K562 (cell line): Measurements from ENCODE around the gene EFHC1. TPM values are rescaled to one million over a fixed set of nuclear protein-coding genes. Genes with fewer than 3 reads are reported as not detected.

Source experiments
- ATAC-seq: fragments of 200-7000 bp; cut with Tn5 transposase; 3 replicates; pipeline ENCODE4 v1.9.1; 2020; ENCODE audit warnings: moderate library complexity
- BruUV-seq: library from RNA; stranded (reverse); fragments of 400-500 nt; replicated peaks from 2 replicates; lab custom pipeline; 2021; lab: Mats Ljungman, UMichigan
- CTCF ChIA-PET: fragments of 300-600 bp; formaldehyde crosslinking; extraction: SDS; loops from one replicate; lab custom pipeline; 2021; ENCODE audit warnings: low intra/inter-chr PET ratio; lab: Yijun Ruan, JAX
- POLR2A ChIA-PET: fragments of 300-600, 350-650 bp; sonication (Branson Sonifier 250); formaldehyde crosslinking; extraction: SDS; loops from one replicate; lab custom pipeline; 2021; ENCODE audit warnings: antibody characterized with exemption, inconsistent platforms; lab: Yijun Ruan, JAX
- DNase-seq, 4 experiments: peaks; one replicate each; pipeline versions ENCODE4 v3.0.0 to v3.0.0-alpha.2; 2011 to 2018; ENCODE audit warnings: low spot score in 3 of 4, mixed read lengths in 3 of 4; ENCODE audit errors: extremely low read depth in 1 of 4
- FAIRE-seq: peaks from 2 replicates; lab custom pipeline; 2011; peaks lifted over from hg19 to GRCh38; lab: Jason Lieb, UNC
- H2AFZ ChIP-seq: 2 replicates; pipeline ENCODE4 v1.6.0; 2011; ENCODE audit warnings: low read depth, low read length, control low read depth, inconsistent platforms
- H3K27ac ChIP-seq: fragments of 200-600 bp; 3 replicates; pipeline ENCODE4 v1.8.0; 2011; ENCODE audit warnings: low read depth, mild to moderate bottlenecking, control low read depth, inconsistent platforms, low read length, moderate library complexity, mixed read lengths; ENCODE audit errors: extremely low read depth
- H3K27me3 ChIP-seq, 2 experiments: fragments of 300-600 bp in 1 of 2; 2 replicates in 1 of 2; 3 replicates in 1 of 2; pipeline versions ENCODE4 v1.6.0 to v1.8.0; 2011; ENCODE audit warnings: inconsistent platforms in 2 of 2, low read length in 2 of 2, mild to moderate bottlenecking in 1 of 2, mixed read lengths in 1 of 2, moderate library complexity in 1 of 2; ENCODE audit not compliant: control insufficient read depth in 2 of 2, insufficient read depth in 2 of 2
- H3K36me3 ChIP-seq: fragments of 300-600 bp; 3 replicates; pipeline ENCODE4 v1.8.0; 2011; ENCODE audit warnings: mild to moderate bottlenecking, low read length, inconsistent platforms; ENCODE audit not compliant: control insufficient read depth, insufficient read depth
- H3K4me1 ChIP-seq, 2 experiments: fragments of 200-600 bp in 1 of 2; replicated peaks in 1 of 2; 2 replicates in 1 of 2; 3 replicates in 1 of 2; pipeline versions ENCODE4 v1.5.1 to v1.8.0; 2011; ENCODE audit warnings: inconsistent platforms in 2 of 2, low read length in 2 of 2, mild to moderate bottlenecking in 1 of 2, mixed read lengths in 1 of 2, moderate library complexity in 1 of 2; ENCODE audit not compliant: control insufficient read depth in 2 of 2, insufficient read depth in 2 of 2
- H3K4me2 ChIP-seq: 2 replicates; pipeline ENCODE4 v1.6.1; 2011; ENCODE audit warnings: low read length, control low read depth, inconsistent platforms, mixed read lengths; ENCODE audit not compliant: insufficient read depth
- H3K4me3 ChIP-seq: fragments of 200-600 bp; sonication (generic), shearing (Covaris generic); 2 replicates; pipeline ENCODE4 v1.5.1; 2016; ENCODE audit warnings: control low read depth, inconsistent platforms
- H3K79me2 ChIP-seq: fragments of 200-600 bp; 3 replicates; pipeline ENCODE4 v1.8.0; 2011; ENCODE audit warnings: low read length, inconsistent platforms; ENCODE audit not compliant: control insufficient read depth, insufficient read depth
- H3K9ac ChIP-seq, 2 experiments: 2 replicates each; pipeline versions ENCODE4 v1.6.0 to v1.6.1; 2011; ENCODE audit warnings: low read depth in 2 of 2, low read length in 2 of 2, control low read depth in 1 of 2, inconsistent platforms in 1 of 2, mild to moderate bottlenecking in 1 of 2, mixed read lengths in 1 of 2; ENCODE audit not compliant: insufficient read depth in 1 of 2
- H3K9me1 ChIP-seq: one replicate; pipeline ENCODE4 v1.6.0; 2011; ENCODE audit warnings: inconsistent platforms, mild to moderate bottlenecking, low read length, moderate library complexity; ENCODE audit not compliant: control insufficient read depth, insufficient read depth
- H3K9me3 ChIP-seq: replicated peaks from 2 replicates; pipeline ENCODE4 v1.5.1; 2011; ENCODE audit warnings: low read depth, low read length, inconsistent platforms; ENCODE audit not compliant: control insufficient read depth, insufficient read depth
- H4K20me1 ChIP-seq: replicated peaks from 2 replicates; pipeline ENCODE4 v1.6.1; 2011; ENCODE audit warnings: low read length, inconsistent platforms, mixed read lengths; ENCODE audit not compliant: control insufficient read depth, insufficient read depth
- BACH1 ChIP-seq: fragments of 200-800 bp; sonication (Bioruptor generic); IDR thresholded peaks from 2 replicates; pipeline ENCODE4 v1.6.1; 2016; ENCODE audit warnings: missing genetic modification characterization, missing compliant biosample characterization
- BRF1 ChIP-seq: IDR thresholded peaks from 3 replicates; pipeline ENCODE4 v1.6.1; 2011; ENCODE audit warnings: borderline replicate concordance, mild to moderate bottlenecking; ENCODE audit not compliant: insufficient read length; ENCODE audit errors: extremely low read depth
- C11orf30 ChIP-seq: fragments of 450-650 bp; IDR thresholded peaks from 2 replicates; pipeline ENCODE4 v1.6.1; 2016; ENCODE audit warnings: low read depth, mild to moderate bottlenecking
- CBFA2T2 ChIP-seq: fragments of 450-650 bp; conservative IDR thresholded peaks from 2 replicates; pipeline ENCODE4 v1.6.1; 2017; ENCODE audit warnings: mild to moderate bottlenecking
- FOXJ2 ChIP-seq: fragments of 200-800 bp; sonication (Bioruptor generic); IDR thresholded peaks from 2 replicates; pipeline ENCODE4 v1.6.1; 2016; ENCODE audit warnings: missing genetic modification characterization, missing compliant biosample characterization
- GABPB2 ChIP-seq: fragments of 250-450 bp; sonication (Bioruptor Pico); conservative IDR thresholded peaks from 2 replicates; pipeline ENCODE4 v1.5.1; 2021; ENCODE audit warnings: mild to moderate bottlenecking
- NBN ChIP-seq: fragments of 450-650 bp; IDR thresholded peaks from 2 replicates; pipeline ENCODE4 v1.6.1; 2016; ENCODE audit warnings: low read depth, mild to moderate bottlenecking
- TSC22D4 ChIP-seq: fragments of 450-650 bp; IDR thresholded peaks from 2 replicates; pipeline ENCODE4 v1.6.1; 2016; ENCODE audit warnings: missing genetic modification characterization, missing biosample characterization, control low read depth
- WGBS: fragments of 100-300 bp; shearing (Covaris generic); methylation state at CpG from one replicate; pipeline ENCODE4 v1.1.6; 2016; ENCODE audit warnings: low coverage, mixed read lengths; ENCODE audit not compliant: insufficient coverage; ENCODE audit errors: missing lambda C conversion rate; 5-methylcytosine and 5-hydroxymethylcytosine counted together
- in situ Hi-C: fragments of 300-500 bp; cut with MboI; formaldehyde crosslinking; loops from 4 replicates; pipeline ENCODE4 v1.15.0; 2018; ENCODE audit warnings: inconsistent platforms, mixed read lengths
- intact Hi-C: fragments of 100-400 bp; cut with micrococcal nuclease; formaldehyde crosslinking; loops from 2 replicates; pipeline ENCODE4 v1.14.2; 2022
- polyA plus RNA-seq, 8 experiments: library from polyadenylated mRNA; depleted of rRNA in 4 of 8; stranded (reverse) in 5 of 8; unstranded in 3 of 8; fragments of >200 nt; fragmentation: Nextera tagmentation in 2 of 8; fragmentation: Illumina TruSeq in 1 of 8; extraction: Ambion mirVana in 2 of 8; extraction: Trizol in 1 of 8; gene quantifications; 2 replicates each; pipeline versions ENCODE4 v1.2.1 to v1.2.3, GENCODE V29; 2011 to 2014; ENCODE audit warnings: inconsistent platforms in 1 of 8, missing spikeins in 1 of 8
- total RNA-seq, 7 experiments: library from RNA; depleted of rRNA in 6 of 7; stranded (reverse); fragments of >200 nt in 6 of 7; fragmentation: Illumina TruSeq in 2 of 7; extraction: Trizol in 2 of 7; gene quantifications; 2 replicates each; pipeline versions ENCODE4 v1.2.1 to v1.2.3, GENCODE V29; 2011 to 2021; ENCODE audit warnings: low replicate concordance in 1 of 7
- TF ChIP-seq, protein P1 (sequence below), 2 experiments: fragments of 450-650 bp in 1 of 2; IDR thresholded peaks; 2 replicates each; pipeline ENCODE4 v1.6.1; 2011 to 2017; ENCODE audit warnings: low read depth in 2 of 2, antibody characterized with exemption in 1 of 2, borderline replicate concordance in 1 of 2, low read length in 1 of 2, mild to moderate bottlenecking in 1 of 2, mixed read lengths in 1 of 2; ENCODE audit not compliant: control insufficient read depth in 1 of 2
- TF ChIP-seq, protein P2 (sequence below): sonication (generic); formaldehyde crosslinking; IDR thresholded peaks from 2 replicates; pipeline ENCODE4 v1.8.1; 2023; ENCODE audit warnings: mild to moderate bottlenecking, missing genetic modification reagents
- TF ChIP-seq, protein P3 (sequence below): fragments of 450-650 bp; formaldehyde crosslinking; conservative IDR thresholded peaks from 2 replicates; pipeline ENCODE4 v1.4.0; 2022; ENCODE audit warnings: mild to moderate bottlenecking, missing genetic modification characterization

Gene EFHC1
- total and polyA plus RNA-seq, 9 of the 15 experiments (the other 6 are each of a cell fraction or from before 2014, with no cell fraction given), result 9.5 to 31.0 (median 14.9) TPM

DNA sequence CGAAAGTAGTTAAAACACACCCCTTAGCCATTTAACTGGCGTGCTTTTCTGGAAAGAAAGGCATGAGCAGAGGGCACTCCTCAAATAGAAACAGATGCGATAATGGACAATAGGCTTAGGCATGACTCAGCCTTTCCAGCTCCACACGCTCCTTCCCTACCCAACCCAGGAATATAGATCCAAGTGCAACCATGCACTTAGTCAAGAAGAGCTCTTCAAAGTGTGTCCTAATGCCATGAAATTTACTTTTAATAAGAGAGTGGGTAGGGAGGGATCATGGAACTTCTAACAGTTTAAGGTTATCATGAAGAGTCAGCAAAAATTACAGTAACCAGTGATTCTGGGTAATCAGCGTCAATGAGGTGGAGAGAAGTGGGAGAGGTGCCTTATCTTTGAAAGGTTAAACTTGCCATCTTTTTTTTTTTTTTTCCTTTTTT lies 2.4 kb upstream of the EFHC1 start (continued):
- TF ChIP-seq, protein P1, sequence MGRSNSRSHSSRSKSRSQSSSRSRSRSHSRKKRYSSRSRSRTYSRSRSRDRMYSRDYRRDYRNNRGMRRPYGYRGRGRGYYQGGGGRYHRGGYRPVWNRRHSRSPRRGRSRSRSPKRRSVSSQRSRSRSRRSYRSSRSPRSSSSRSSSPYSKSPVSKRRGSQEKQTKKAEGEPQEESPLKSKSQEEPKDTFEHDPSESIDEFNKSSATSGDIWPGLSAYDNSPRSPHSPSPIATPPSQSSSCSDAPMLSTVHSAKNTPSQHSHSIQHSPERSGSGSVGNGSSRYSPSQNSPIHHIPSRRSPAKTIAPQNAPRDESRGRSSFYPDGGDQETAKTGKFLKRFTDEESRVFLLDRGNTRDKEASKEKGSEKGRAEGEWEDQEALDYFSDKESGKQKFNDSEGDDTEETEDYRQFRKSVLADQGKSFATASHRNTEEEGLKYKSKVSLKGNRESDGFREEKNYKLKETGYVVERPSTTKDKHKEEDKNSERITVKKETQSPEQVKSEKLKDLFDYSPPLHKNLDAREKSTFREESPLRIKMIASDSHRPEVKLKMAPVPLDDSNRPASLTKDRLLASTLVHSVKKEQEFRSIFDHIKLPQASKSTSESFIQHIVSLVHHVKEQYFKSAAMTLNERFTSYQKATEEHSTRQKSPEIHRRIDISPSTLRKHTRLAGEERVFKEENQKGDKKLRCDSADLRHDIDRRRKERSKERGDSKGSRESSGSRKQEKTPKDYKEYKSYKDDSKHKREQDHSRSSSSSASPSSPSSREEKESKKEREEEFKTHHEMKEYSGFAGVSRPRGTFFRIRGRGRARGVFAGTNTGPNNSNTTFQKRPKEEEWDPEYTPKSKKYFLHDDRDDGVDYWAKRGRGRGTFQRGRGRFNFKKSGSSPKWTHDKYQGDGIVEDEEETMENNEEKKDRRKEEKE (IDR thresholded peaks at IDR 0.05; ENCODE audit: borderline replicate concordance in 1 of 2, control insufficient read depth in 1 of 2, low read depth in 2 of 2, low read length in 1 of 2), result no peak
- TF ChIP-seq, protein P2, sequence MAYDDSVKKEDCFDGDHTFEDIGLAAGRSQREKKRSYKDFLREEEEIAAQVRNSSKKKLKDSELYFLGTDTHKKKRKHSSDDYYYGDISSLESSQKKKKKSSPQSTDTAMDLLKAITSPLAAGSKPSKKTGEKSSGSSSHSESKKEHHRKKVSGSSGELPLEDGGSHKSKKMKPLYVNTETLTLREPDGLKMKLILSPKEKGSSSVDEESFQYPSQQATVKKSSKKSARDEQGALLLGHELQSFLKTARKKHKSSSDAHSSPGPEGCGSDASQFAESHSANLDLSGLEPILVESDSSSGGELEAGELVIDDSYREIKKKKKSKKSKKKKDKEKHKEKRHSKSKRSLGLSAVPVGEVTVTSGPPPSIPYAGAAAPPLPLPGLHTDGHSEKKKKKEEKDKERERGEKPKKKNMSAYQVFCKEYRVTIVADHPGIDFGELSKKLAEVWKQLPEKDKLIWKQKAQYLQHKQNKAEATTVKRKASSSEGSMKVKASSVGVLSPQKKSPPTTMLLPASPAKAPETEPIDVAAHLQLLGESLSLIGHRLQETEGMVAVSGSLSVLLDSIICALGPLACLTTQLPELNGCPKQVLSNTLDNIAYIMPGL (CRISPR knock-in tag), result no peak
- TF ChIP-seq FOXJ2 (tag), result no peak

DNA sequence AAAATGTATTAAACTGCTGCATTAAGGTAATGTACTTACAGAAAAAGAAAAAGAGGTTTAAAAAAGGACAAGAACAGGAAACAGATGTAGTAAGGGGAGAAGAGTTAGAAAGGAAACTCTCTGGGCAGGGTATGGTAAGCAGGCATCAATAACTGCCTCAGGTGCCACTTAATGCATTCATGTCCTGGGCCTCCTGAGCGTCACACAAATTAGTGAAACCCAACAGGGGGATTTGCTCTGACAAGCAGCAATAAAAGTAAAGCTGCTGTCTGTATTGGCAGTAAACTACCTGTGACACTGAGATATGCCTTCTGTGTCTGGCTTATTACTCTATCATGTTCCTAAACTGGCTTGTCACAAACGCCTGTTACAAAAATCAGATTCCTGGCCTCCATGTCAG lies 1.5 kb upstream of the EFHC1 start:
- Histone ChIP-seq H3K9me3 (no peaks in the 10 kb centered on the region), H3K9me1 (no peaks in the 10 kb centered on the region), H3K79me2 (peaks cover 6% of the 10 kb centered on the region; the same call in 2 of the 3 replicates), H2AFZ (no peak overlapping the region), H3K4me3 (no peak overlapping the region), H3K4me2 (no peak overlapping the region), H3K9ac (no peak overlapping the region), H3K36me3 (no peaks in the 10 kb centered on the region), H3K27ac (no peak overlapping the region), H4K20me1 (no peaks in the 10 kb centered on the region), H3K4me1 (peaks cover 24 to 31% of the 10 kb centered on the region in 2 experiments), H3K27me3 (no peaks in the 10 kb centered on the region; a peak in 1 of 5 replicates)
- FAIRE-seq, result no peak
- no peak for DNase-seq
- WGBS, result 42% methylated on average over 2 of the region's 2 CpGs
- ATAC-seq, result no peak
- in situ Hi-C loops (loop anchor here (5.0 to 25.0 kb wide), 3 partner anchors 179 to 1069 kb away; no protein-coding TSS in a partner anchor), intact Hi-C loops (loop anchor here (5.0 to 10.0 kb wide), 4 partner anchors 159 to 1066 kb away; partner anchors contain the start of genes GSTA4 and TRAM2)
- ChIA-PET POLR2A (interaction anchor here (0.5 to 1.7 kb wide), 6 partner anchors 15 to 247 kb away, joined by 3 to 6 read pairs (median 3); no protein-coding TSS in a partner anchor), CTCF (interaction anchor here (1.1 to 4.8 kb wide), 3 partner anchors 171 to 244 kb away, joined by 3 to 74 read pairs (median 14); no protein-coding TSS in a partner anchor)
- BruUV-seq, result no TSS peak
- TF ChIP-seq NBN (no peak), BRF1 (no peak), C11orf30 (no peak), TSC22D4 (tag) (no peak), CBFA2T2 (0 out of 2 replicates have a peak, but pooled peaks have one; percentile 3), BACH1 (tag) (no peak), GABPB2 (no peak)
- TF ChIP-seq, protein P2 (CRISPR knock-in tag), result no peak
- TF ChIP-seq, protein P3, sequence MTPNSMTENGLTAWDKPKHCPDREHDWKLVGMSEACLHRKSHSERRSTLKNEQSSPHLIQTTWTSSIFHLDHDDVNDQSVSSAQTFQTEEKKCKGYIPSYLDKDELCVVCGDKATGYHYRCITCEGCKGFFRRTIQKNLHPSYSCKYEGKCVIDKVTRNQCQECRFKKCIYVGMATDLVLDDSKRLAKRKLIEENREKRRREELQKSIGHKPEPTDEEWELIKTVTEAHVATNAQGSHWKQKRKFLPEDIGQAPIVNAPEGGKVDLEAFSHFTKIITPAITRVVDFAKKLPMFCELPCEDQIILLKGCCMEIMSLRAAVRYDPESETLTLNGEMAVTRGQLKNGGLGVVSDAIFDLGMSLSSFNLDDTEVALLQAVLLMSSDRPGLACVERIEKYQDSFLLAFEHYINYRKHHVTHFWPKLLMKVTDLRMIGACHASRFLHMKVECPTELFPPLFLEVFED, result no peak
